ENCODE data around the gene PCDH9.

PCDH9 gene

GRCh38 chr13:67120872-67121531 lies 109.1 kb downstream of the PCDH9 start:
- peak; percentile 71 for DNase-seq (ENCODE audit: low read depth)
- no peak for TF ChIP-seq CTCF (IDR thresholded peaks at IDR 0.05; ENCODE audit: insufficient read depth, low read depth, low read length, missing control alignments)
- no peak overlapping the region for H3K4me3 ChIP-seq (ENCODE audit: low read length)

GRCh38 chr13:67119481-67119894 lies 110.6 kb downstream of the PCDH9 start:
- TF ChIP-seq CTCF (IDR thresholded peaks at IDR 0.05; ENCODE audit: insufficient read depth, low read depth, low read length, missing control alignments) = no peak
- peak; percentile 95 for DNase-seq (ENCODE audit: low read depth)
- no peak overlapping the region for H3K4me3 ChIP-seq (ENCODE audit: low read length)

- no peak overlapping the region for H3K4me3 ChIP-seq (ENCODE audit: low read length)
- TF ChIP-seq CTCF (IDR thresholded peaks at IDR 0.05; ENCODE audit: insufficient read depth, low read depth, low read length, missing control alignments) = no peak
- DNase-seq (ENCODE audit: low read depth) = no peak
These were observed 111.9 kb downstream of the PCDH9 start for GRCh38 chr13:67118277-67118676.

GRCh38 chr13:67117010-67117550 lies 113.1 kb downstream of the PCDH9 start:
- TF ChIP-seq CTCF (IDR thresholded peaks at IDR 0.05; ENCODE audit: insufficient read depth, low read depth, low read length, missing control alignments) = no peak
- DNase-seq (ENCODE audit: low read depth) = no peak
- H3K4me3 ChIP-seq (ENCODE audit: low read length) = no peak overlapping the region

GRCh38 chr13:67107979-67108378 lies 122.2 kb downstream of the PCDH9 start:
- peak; percentile 73 for DNase-seq (ENCODE audit: low read depth)
- no peak for TF ChIP-seq CTCF (IDR thresholded peaks at IDR 0.05; ENCODE audit: insufficient read depth, low read depth, low read length, missing control alignments)
- no peak overlapping the region for H3K4me3 ChIP-seq (ENCODE audit: low read length)

- no peak overlapping the region for H3K4me3 ChIP-seq (ENCODE audit: low read length)
- no peak for DNase-seq (ENCODE audit: low read depth)
- TF ChIP-seq CTCF (IDR thresholded peaks at IDR 0.05; ENCODE audit: insufficient read depth, low read depth, low read length, missing control alignments) = no peak
These were observed 123.6 kb downstream of the PCDH9 start for GRCh38 chr13:67106502-67107057.

Data from epithelial cell of esophagus (primary cell).